HEK293 (cell line): Measurements from ENCODE around the gene BTBD17.

Source experiments
- ATF2 ChIP-seq: fragments of 450-650 bp; formaldehyde crosslinking; IDR thresholded peaks from 2 replicates; pipeline ENCODE4 v1.5.1; 2016; ENCODE audit warnings: missing biosample characterization, missing genetic modification characterization, low read depth
- CTCF ChIP-seq: fragments of 450-650 bp; formaldehyde crosslinking; IDR thresholded peaks from 2 replicates; pipeline ENCODE4 v1.5.1; 2016; ENCODE audit warnings: missing biosample characterization, missing genetic modification characterization
- ZNF148 ChIP-seq: fragments of 450-650 bp; formaldehyde crosslinking; IDR thresholded peaks from 2 replicates; pipeline ENCODE4 v1.5.0; 2017; ENCODE audit warnings: missing biosample characterization, missing genetic modification characterization, borderline replicate concordance

- TF ChIP-seq CTCF (tag by site-specific recombination) (no peak), ATF2 (tag by site-specific recombination) (no peak), ZNF148 (tag by site-specific recombination) (no peak)
Measured at GRCh38 chr17:74337834-74338500, 23.7 kb downstream of the BTBD17 start.
